Hepatocyte (in vitro differentiated cells): Measurements from ENCODE around the gene RBM15. TPM values are rescaled to one million over a fixed set of nuclear protein-coding genes. Genes with fewer than 3 reads are reported as not detected.

Experiments
- DNase-seq: peaks from one replicate; pipeline ENCODE4 v3.0.0-alpha.2; 2016; ENCODE audit warnings: low spot score
- H2AFZ ChIP-seq: fragments of 200-600 bp; sonication (generic); 2 replicates; pipeline ENCODE4 v1.6.0; 2016; ENCODE audit warnings: antibody characterized with exemption, mild to moderate bottlenecking
- H3K27ac ChIP-seq: fragments of 200-600 bp; sonication (generic); 2 replicates; pipeline ENCODE4 v1.5.1; 2016; ENCODE audit warnings: mild to moderate bottlenecking
- H3K27me3 ChIP-seq: fragments of 200-600 bp; sonication (generic); 2 replicates; pipeline ENCODE4 v1.6.1; 2016
- H3K36me3 ChIP-seq: fragments of 200-600 bp; sonication (generic); replicated peaks from 2 replicates; pipeline ENCODE4 v1.5.1; 2016; ENCODE audit warnings: low read depth; ENCODE audit not compliant: insufficient read depth
- H3K4me1 ChIP-seq: fragments of 200-600 bp; sonication (generic); 2 replicates; pipeline ENCODE4 v1.5.1; 2016; ENCODE audit warnings: mild to moderate bottlenecking, moderate library complexity; ENCODE audit not compliant: insufficient read depth
- H3K4me2 ChIP-seq: fragments of 200-600 bp; sonication (generic); 2 replicates; pipeline ENCODE4 v1.6.0; 2016
- H3K4me3 ChIP-seq: fragments of 200-600 bp; sonication (generic); 2 replicates; pipeline ENCODE4 v1.5.1; 2016; ENCODE audit warnings: mild to moderate bottlenecking
- H3K79me2 ChIP-seq: fragments of 200-600 bp; sonication (generic); 2 replicates; pipeline ENCODE4 v1.6.0; 2017; ENCODE audit warnings: mild to moderate bottlenecking
- H3K9me2 ChIP-seq: fragments of 200-600 bp; sonication (generic); replicated peaks from 2 replicates; pipeline ENCODE4 v1.6.0; 2017; ENCODE audit warnings: mild to moderate bottlenecking; ENCODE audit not compliant: insufficient read depth
- H3K9me3 ChIP-seq: fragments of 200-600 bp; sonication (generic); 2 replicates; pipeline ENCODE4 v1.5.1; 2016; ENCODE audit warnings: low read depth, mild to moderate bottlenecking
- H4K20me1 ChIP-seq: fragments of 200-600 bp; sonication (generic); 2 replicates; pipeline ENCODE4 v1.6.0; 2016; ENCODE audit warnings: mild to moderate bottlenecking; ENCODE audit not compliant: insufficient read depth, poor library complexity, severe bottlenecking
- CTCF ChIP-seq: fragments of 200-600 bp; sonication (generic); IDR thresholded peaks from 2 replicates; pipeline ENCODE4 v1.5.1; 2016; ENCODE audit warnings: antibody characterized with exemption, mild to moderate bottlenecking; ENCODE audit not compliant: poor library complexity
- EZH2 ChIP-seq: fragments of 200-600 bp; sonication (generic); IDR thresholded peaks from 2 replicates; pipeline ENCODE4 v1.6.1; 2016; ENCODE audit warnings: antibody characterized with exemption, mild to moderate bottlenecking, borderline replicate concordance
- EZH2phosphoT487 ChIP-seq: fragments of 200-600 bp; sonication (generic); IDR thresholded peaks from one replicate; pipeline ENCODE4 v1.6.1; 2018; ENCODE audit warnings: antibody characterized with exemption, mild to moderate bottlenecking, low read depth, moderate library complexity; ENCODE audit not compliant: unreplicated experiment, severe bottlenecking
- WGBS: methylation state at CpG from one replicate; pipeline ENCODE4 v1.1.6; 2016; ENCODE audit warnings: low lambda C conversion rate; ENCODE audit errors: missing lambda C conversion rate; 5-methylcytosine and 5-hydroxymethylcytosine counted together
- polyA plus RNA-seq: library from polyadenylated mRNA; unstranded; fragments of >200 nt; fragmentation: Nextera tagmentation; extraction: Ambion mirVana; gene quantifications from 2 replicates; pipeline ENCODE4 v1.2.1, GENCODE V29; 2016
- total RNA-seq: library from RNA; depleted of rRNA; stranded (reverse); fragments of >200 nt; gene quantifications from 2 replicates; pipeline ENCODE4 v1.2.3, GENCODE V29; 2014

The RBM15 gene
- total and polyA plus RNA-seq, 2 experiments from 2014 or later = 7.9 to 31.3 TPM

GRCh38 chr1:110344152-110344551 is 5.0 kb downstream of the RBM15 start:
- 76% methylated on average over 3 of the region's 3 CpGs for WGBS
- Histone ChIP-seq H3K4me3 (no peak overlapping the region), H4K20me1 (peaks cover 52% of the 10 kb centered on the region)

GRCh38 chr1:110345480-110345879 is 6.3 kb downstream of the RBM15 start:
- WGBS = 92% methylated on average over 3 of the region's 3 CpGs
- Histone ChIP-seq H3K4me2 (peak overlapping the region; percentile 86), H2AFZ (no peak overlapping the region), H3K9me2 (no peaks in the 10 kb centered on the region), H3K4me3 (no peak overlapping the region), H3K27ac (no peak overlapping the region), H3K79me2 (peaks cover 100% of the 10 kb centered on the region), H4K20me1 (peaks cover 54% of the 10 kb centered on the region), H3K27me3 (no peaks in the 10 kb centered on the region), H3K9me3 (no peaks in the 10 kb centered on the region), H3K36me3 (no peaks in the 10 kb centered on the region), H3K4me1 (peaks cover 59% of the 10 kb centered on the region)
- no peak for DNase-seq
- no peak for TF ChIP-seq CTCF
- no peak for TF ChIP-seq EZH2phosphoT487
- no peak for TF ChIP-seq EZH2

More at GRCh38 chr1:110344152-110344551, 5.0 kb downstream of the RBM15 start:
- Histone ChIP-seq H3K36me3 (no peaks in the 10 kb centered on the region), H3K27ac (no peak overlapping the region), H3K4me1 (peaks cover 56% of the 10 kb centered on the region), H3K27me3 (no peaks in the 10 kb centered on the region), H3K9me2 (no peaks in the 10 kb centered on the region), H2AFZ (no peak overlapping the region), H3K4me2 (peak overlapping the region; percentile 86), H3K79me2 (peaks cover 94% of the 10 kb centered on the region), H3K9me3 (no peaks in the 10 kb centered on the region)
- TF ChIP-seq CTCF (no peak), EZH2phosphoT487 (no peak), EZH2 (no peak)
- DNase-seq = no peak

- Histone ChIP-seq H2AFZ (no peak overlapping the region), H3K4me1 (peaks cover 63% of the 10 kb centered on the region), H3K9me2 (no peaks in the 10 kb centered on the region), H3K27me3 (no peaks in the 10 kb centered on the region), H4K20me1 (peaks cover 56% of the 10 kb centered on the region), H3K36me3 (no peaks in the 10 kb centered on the region), H3K79me2 (peaks cover 100% of the 10 kb centered on the region), H3K4me3 (no peak overlapping the region), H3K27ac (peak overlapping the region; percentile 32), H3K4me2 (peak overlapping the region; percentile 39), H3K9me3 (no peaks in the 10 kb centered on the region)
- WGBS = 58% methylated on average over 9 of the region's 9 CpGs
- DNase-seq = no peak
- no peak for TF ChIP-seq EZH2
- no peak for TF ChIP-seq CTCF
- no peak for TF ChIP-seq EZH2phosphoT487
These were observed 7.5 kb downstream of the RBM15 start for GRCh38 chr1:110346690-110347089.
